Suprapubic skin (tissue), 4 donors: ENCODE results near the gene ANKRD44.

Experiments used
- CTCF ChIP-seq, 2 donors: fragments of 200-600 bp in 1 of 2; fragments of 450-650 bp in 1 of 2; sonication (generic) in 1 of 2; IDR thresholded peaks; one replicate each; pipeline ENCODE4 v1.5.1; 2016 to 2019; ENCODE audit warnings: antibody characterized with exemption in 2 of 2, mild to moderate bottlenecking in 1 of 2, moderate library complexity in 1 of 2
- EP300 ChIP-seq: sonication (generic); formaldehyde crosslinking; IDR thresholded peaks from one replicate; pipeline ENCODE4 v1.6.1; 2017; ENCODE audit warnings: antibody characterized with exemption
- POLR2A ChIP-seq, 2 donors: fragments of 450-650 bp; IDR thresholded peaks; one replicate each; pipeline ENCODE4 v1.6.1; 2017; ENCODE audit warnings: antibody characterized with exemption in 2 of 2, mild to moderate bottlenecking in 2 of 2, moderate library complexity in 2 of 2
- POLR2AphosphoS5 ChIP-seq, 3 donors: sonication (generic); formaldehyde crosslinking; IDR thresholded peaks; one replicate each; pipeline ENCODE4 v1.6.1; 2017; ENCODE audit warnings: antibody characterized with exemption in 3 of 3

GRCh38 chr2:197136452-197136851 lies 174.1 kb downstream of the ANKRD44 start:
- TF ChIP-seq CTCF (IDR thresholded peaks at IDR 0.05) = no peak
- no peak for TF ChIP-seq POLR2A (IDR thresholded peaks at IDR 0.05)
- no peak for TF ChIP-seq POLR2AphosphoS5 (IDR thresholded peaks at IDR 0.05)
- TF ChIP-seq EP300 = no peak
